Neural progenitor cell (in vitro differentiated cells): ENCODE results near the gene TOGARAM2.

Experiments
- CTCF ChIP-seq: fragments of 200-600 bp; sonication (generic); IDR thresholded peaks from 2 replicates; pipeline ENCODE4 v1.5.1; 2017; ENCODE audit warnings: antibody characterized with exemption, mild to moderate bottlenecking
- EZH2 ChIP-seq: fragments of 200-600 bp; sonication (generic); IDR thresholded peaks from 2 replicates; pipeline ENCODE4 v1.6.1; 2017; ENCODE audit warnings: antibody characterized with exemption, mild to moderate bottlenecking, moderate library complexity
- EZH2phosphoT487 ChIP-seq: fragments of 200-600 bp; sonication (generic); IDR thresholded peaks from 2 replicates; pipeline ENCODE4 v1.6.1; 2017; ENCODE audit warnings: antibody characterized with exemption

- TF ChIP-seq EZH2 (no peak), CTCF (no peak), EZH2phosphoT487 (no peak)
Measured at GRCh38 chr2:29024882-29025430, 43.9 kb downstream of the TOGARAM2 start.
